Esophagus muscularis mucosa (tissue), 4 donors: ENCODE measurements around the gene COG5. TPM values are rescaled to one million over a fixed set of nuclear protein-coding genes. Genes with fewer than 3 reads are reported as not detected.

ENCODE experiments used
- DNase-seq: peaks from one replicate; pipeline ENCODE4 v3.0.0-alpha.2; 2017; ENCODE audit errors: extremely low spot score
- H3K27ac ChIP-seq, 4 donors: fragments of 200-600 bp; sonication (generic); replicated peaks in 1 of 4; 1 replicate in 3 of 4; 2 replicates in 1 of 4; pipeline ENCODE4 v1.5.1; 2016 to 2019; ENCODE audit warnings: mild to moderate bottlenecking in 1 of 4
- H3K27me3 ChIP-seq, 4 donors: fragments of 200-600 bp; sonication (generic); one replicate each; pipeline versions ENCODE4 v1.5.1 to v1.6.0; 2016 to 2019
- H3K36me3 ChIP-seq, 4 donors: fragments of 200-600 bp; sonication (generic); one replicate each; pipeline ENCODE4 v1.5.1; 2016 to 2019
- H3K4me1 ChIP-seq, 4 donors: fragments of 200-600 bp; sonication (generic); one replicate each; pipeline ENCODE4 v1.5.1; 2016 to 2019
- H3K4me3 ChIP-seq, 4 donors: fragments of 200-600 bp; sonication (generic); 1 replicate in 2 of 4; 2 replicates in 2 of 4; pipeline ENCODE4 v1.5.1; 2016 to 2019; ENCODE audit warnings: mild to moderate bottlenecking in 4 of 4, moderate library complexity in 1 of 4
- H3K9me3 ChIP-seq, 4 donors: fragments of 200-600 bp; sonication (generic); 1 replicate in 3 of 4; 2 replicates in 1 of 4; pipeline ENCODE4 v1.5.1; 2016 to 2019
- EP300 ChIP-seq: sonication (generic); formaldehyde crosslinking; IDR thresholded peaks from one replicate; pipeline ENCODE4 v1.6.1; 2017; ENCODE audit warnings: antibody characterized with exemption
- POLR2A ChIP-seq: fragments of 450-650 bp; IDR thresholded peaks from one replicate; pipeline ENCODE4 v1.6.1; 2017; ENCODE audit warnings: antibody characterized with exemption, moderate library complexity, mild to moderate bottlenecking, low read depth
- POLR2AphosphoS5 ChIP-seq, 2 donors: sonication (generic); formaldehyde crosslinking; IDR thresholded peaks; one replicate each; pipeline ENCODE4 v1.6.1; 2017; ENCODE audit warnings: antibody characterized with exemption in 2 of 2
- WGBS: methylation state at CpG from one replicate; pipeline ENCODE4 v1.1.5; 2018; 5-methylcytosine and 5-hydroxymethylcytosine counted together
- intact Hi-C: fragments of 100-400 bp; cut with DNase I; formaldehyde crosslinking; loops from one replicate; pipeline ENCODE4 v1.15.1; 2023
- total RNA-seq, 4 donors: library from RNA; depleted of rRNA; stranded (reverse); fragments of >200 nt; gene quantifications; one replicate each; pipeline versions ENCODE4 v1.1.0 to v1.2.1, GENCODE V29; 2016
- TF ChIP-seq, protein P1 (sequence below), 3 experiments: fragments of 200-600 bp in 2 of 3; fragments of 450-650 bp in 1 of 3; sonication (generic) in 2 of 3; IDR thresholded peaks; one replicate each; pipeline ENCODE4 v1.5.1; 2017 to 2019; ENCODE audit warnings: antibody characterized with exemption in 3 of 3, mild to moderate bottlenecking in 2 of 3, moderate library complexity in 1 of 3

Gene COG5
- total RNA-seq, 4 donors from 2014 or later, result 20.3 to 33.4 (median 24.9) TPM

GRCh38 chr7:107338080-107338479 lies 225.6 kb downstream of the COG5 start:
- Histone ChIP-seq H3K4me3 (no peak overlapping the region), H3K9me3 (peaks cover 0 to 13% (median 11%) of the 10 kb centered on the region in 4 donors), H3K36me3 (no peaks in the 10 kb centered on the region), H3K4me1 (peaks cover 0 to 4% (median 0%) of the 10 kb centered on the region in 4 donors), H3K27me3 (no peaks in the 10 kb centered on the region), H3K27ac (no peak overlapping the region)
- WGBS, result 100% methylated on average over 1 of the region's 1 CpG
- no peak for TF ChIP-seq EP300
- TF ChIP-seq POLR2A, result no peak
- no peak for TF ChIP-seq POLR2AphosphoS5 (IDR thresholded peaks at IDR 0.05)
- TF ChIP-seq, protein P1, sequence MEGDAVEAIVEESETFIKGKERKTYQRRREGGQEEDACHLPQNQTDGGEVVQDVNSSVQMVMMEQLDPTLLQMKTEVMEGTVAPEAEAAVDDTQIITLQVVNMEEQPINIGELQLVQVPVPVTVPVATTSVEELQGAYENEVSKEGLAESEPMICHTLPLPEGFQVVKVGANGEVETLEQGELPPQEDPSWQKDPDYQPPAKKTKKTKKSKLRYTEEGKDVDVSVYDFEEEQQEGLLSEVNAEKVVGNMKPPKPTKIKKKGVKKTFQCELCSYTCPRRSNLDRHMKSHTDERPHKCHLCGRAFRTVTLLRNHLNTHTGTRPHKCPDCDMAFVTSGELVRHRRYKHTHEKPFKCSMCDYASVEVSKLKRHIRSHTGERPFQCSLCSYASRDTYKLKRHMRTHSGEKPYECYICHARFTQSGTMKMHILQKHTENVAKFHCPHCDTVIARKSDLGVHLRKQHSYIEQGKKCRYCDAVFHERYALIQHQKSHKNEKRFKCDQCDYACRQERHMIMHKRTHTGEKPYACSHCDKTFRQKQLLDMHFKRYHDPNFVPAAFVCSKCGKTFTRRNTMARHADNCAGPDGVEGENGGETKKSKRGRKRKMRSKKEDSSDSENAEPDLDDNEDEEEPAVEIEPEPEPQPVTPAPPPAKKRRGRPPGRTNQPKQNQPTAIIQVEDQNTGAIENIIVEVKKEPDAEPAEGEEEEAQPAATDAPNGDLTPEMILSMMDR (IDR thresholded peaks at IDR 0.05), result no peak
- intact Hi-C loops, result no loop called here
- no peak for DNase-seq

GRCh38 chr7:107332488-107333269 lies 231.0 kb downstream of the COG5 start:
- Histone ChIP-seq H3K27me3 (no peaks in the 10 kb centered on the region), H3K27ac (no peak overlapping the region), H3K4me1 (peaks cover 0 to 5% (median 0%) of the 10 kb centered on the region in 4 donors), H3K4me3 (no peak overlapping the region), H3K9me3 (peaks cover 0 to 2% (median 0%) of the 10 kb centered on the region in 4 donors), H3K36me3 (peaks cover 0 to 4% (median 0%) of the 10 kb centered on the region in 4 donors)
- TF ChIP-seq, protein P1 (IDR thresholded peaks at IDR 0.05), result no peak
- TF ChIP-seq POLR2AphosphoS5 (IDR thresholded peaks at IDR 0.05), result no peak
- no peak for TF ChIP-seq POLR2A
- TF ChIP-seq EP300, result no peak
- 63% methylated on average over 4 of the region's 4 CpGs for WGBS
- no peak for DNase-seq
- intact Hi-C loops, result no loop called here

GRCh38 chr7:107330478-107330877 lies 233.2 kb downstream of the COG5 start:
- Histone ChIP-seq H3K4me3 (no peak overlapping the region), H3K27ac (no peak overlapping the region), H3K36me3 (peaks cover 0 to 4% (median 0%) of the 10 kb centered on the region in 4 donors), H3K9me3 (no peaks in the 10 kb centered on the region), H3K4me1 (peaks cover 0 to 5% (median 0%) of the 10 kb centered on the region in 4 donors), H3K27me3 (no peaks in the 10 kb centered on the region)
- TF ChIP-seq, protein P1 (IDR thresholded peaks at IDR 0.05), result no peak
- intact Hi-C loops, result no loop called here
- no peak for DNase-seq

- H3K36me3 ChIP-seq, result peaks cover 0 to 6% (median 0%) of the 10 kb centered on the region in 4 donors
These were observed 235.6 kb downstream of the COG5 start for GRCh38 chr7:107327986-107328569.

More at GRCh38 chr7:107327986-107328569, 235.6 kb downstream of the COG5 start:
- no peak overlapping the region for H3K27ac ChIP-seq
- H3K4me1 ChIP-seq, result peaks cover 0 to under 1% (median 0%) of the 10 kb centered on the region in 4 donors
- H3K27me3 ChIP-seq, result no peaks in the 10 kb centered on the region
- H3K9me3 ChIP-seq, result no peaks in the 10 kb centered on the region
- intact Hi-C loops, result no loop called here
- no peak for TF ChIP-seq POLR2A
- no peak for TF ChIP-seq POLR2AphosphoS5 (IDR thresholded peaks at IDR 0.05)
- no peak for TF ChIP-seq EP300
- TF ChIP-seq, protein P1 (IDR thresholded peaks at IDR 0.05), result no peak
- no peak for DNase-seq
- no peak overlapping the region for H3K4me3 ChIP-seq
